Osteocyte (in vitro differentiated cells): ENCODE data around the gene CARD8. TPM values are rescaled to one million over a fixed set of nuclear protein-coding genes. Genes with fewer than 3 reads are reported as not detected.

Experiments used
- DNase-seq: peaks from one replicate; pipeline ENCODE4 v3.0.0; 2021; ENCODE audit warnings: mixed read lengths; ENCODE audit not compliant: unreplicated experiment; ENCODE audit errors: extremely low spot score
- H3K27ac Mint-ChIP-seq: one replicate; pipeline ENCODE4 v1.8.0; 2021; ENCODE audit warnings: mild to moderate bottlenecking, mixed read lengths; ENCODE audit not compliant: unreplicated experiment
- H3K27me3 Mint-ChIP-seq: one replicate; pipeline ENCODE4 v1.8.0; 2021; ENCODE audit warnings: mixed read lengths; ENCODE audit not compliant: unreplicated experiment
- H3K36me3 Mint-ChIP-seq: one replicate; pipeline ENCODE4 v1.8.0; 2021; ENCODE audit warnings: mixed read lengths; ENCODE audit not compliant: unreplicated experiment
- H3K4me1 Mint-ChIP-seq: one replicate; pipeline ENCODE4 v1.8.0; 2021; ENCODE audit warnings: mixed read lengths; ENCODE audit not compliant: unreplicated experiment
- H3K4me3 Mint-ChIP-seq: one replicate; pipeline ENCODE4 v1.8.0; 2021; ENCODE audit warnings: mild to moderate bottlenecking, moderate library complexity, mixed read lengths; ENCODE audit not compliant: unreplicated experiment
- H3K9me3 Mint-ChIP-seq: one replicate; pipeline ENCODE4 v1.8.0; 2021; ENCODE audit warnings: mixed read lengths; ENCODE audit not compliant: unreplicated experiment
- CTCF ChIP-seq: fragments of 200-600 bp; sonication (generic); IDR thresholded peaks from 2 replicates; pipeline ENCODE4 v1.5.0; 2021; ENCODE audit warnings: antibody characterized with exemption, mild to moderate bottlenecking, moderate library complexity
- total RNA-seq: library from RNA; stranded (reverse); gene quantifications from 2 replicates; pipeline ENCODE4 v1.2.1, GENCODE V29; 2021

Gene CARD8
- total RNA-seq, 1 donor from 2014 or later: 36.4 TPM

- H3K9me3 Mint-ChIP-seq: peaks cover 3% of the 10 kb centered on the region
- no peak overlapping the region for H3K27ac Mint-ChIP-seq
- no peak overlapping the region for H3K4me3 Mint-ChIP-seq
- no peak for DNase-seq
- H3K27me3 Mint-ChIP-seq: no peaks in the 10 kb centered on the region
- H3K4me1 Mint-ChIP-seq: peaks cover 3% of the 10 kb centered on the region
- H3K36me3 Mint-ChIP-seq: peaks cover 3% of the 10 kb centered on the region
- TF ChIP-seq CTCF: peak; percentile 17
Observed at GRCh38 chr19:48190288-48190884, 65.3 kb downstream of the CARD8 start.

- peaks cover 7% of the 10 kb centered on the region for H3K36me3 Mint-ChIP-seq
- DNase-seq: no peak
- no peak for TF ChIP-seq CTCF
- no peak overlapping the region for H3K4me3 Mint-ChIP-seq
- H3K27me3 Mint-ChIP-seq: no peaks in the 10 kb centered on the region
- H3K9me3 Mint-ChIP-seq: peaks cover 6% of the 10 kb centered on the region
- no peak overlapping the region for H3K27ac Mint-ChIP-seq
- peaks cover 3% of the 10 kb centered on the region for H3K4me1 Mint-ChIP-seq
Observed at GRCh38 chr19:48186541-48186991, 69.1 kb downstream of the CARD8 start.

DNA sequence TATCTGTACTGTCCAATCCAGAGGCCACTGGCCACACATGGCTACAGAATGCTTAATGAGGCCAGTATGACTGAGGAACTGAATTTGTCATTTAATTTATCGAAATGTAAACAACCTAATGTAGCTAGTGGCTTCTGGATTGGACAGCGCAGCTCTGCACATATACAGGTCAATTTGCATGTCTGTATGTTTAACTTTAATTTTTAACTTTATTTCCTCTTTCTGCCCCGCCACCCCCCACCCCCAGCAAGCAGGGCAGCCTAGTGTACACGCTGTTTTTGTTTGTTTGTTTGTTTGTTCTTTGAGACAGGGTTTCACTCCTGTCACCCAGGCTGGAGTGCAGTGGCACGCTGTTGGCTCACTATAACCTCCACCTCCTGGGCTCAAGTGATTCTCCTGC lies 69.7 kb downstream of the CARD8 start:
- Mint-ChIP-seq H3K27ac (no peak overlapping the region), H3K36me3 (peaks cover 13% of the 10 kb centered on the region), H3K4me1 (peaks cover 3% of the 10 kb centered on the region), H3K27me3 (no peaks in the 10 kb centered on the region), H3K4me3 (no peak overlapping the region), H3K9me3 (peaks cover 12% of the 10 kb centered on the region)
- no peak for DNase-seq
- TF ChIP-seq CTCF: no peak

- H3K36me3 Mint-ChIP-seq: peaks cover 21% of the 10 kb centered on the region
- H3K4me3 Mint-ChIP-seq: no peak overlapping the region
- no peak overlapping the region for H3K27ac Mint-ChIP-seq
- no peaks in the 10 kb centered on the region for H3K4me1 Mint-ChIP-seq
- no peak for TF ChIP-seq CTCF
- peaks cover 9% of the 10 kb centered on the region for H3K9me3 Mint-ChIP-seq
- no peaks in the 10 kb centered on the region for H3K27me3 Mint-ChIP-seq
- no peak for DNase-seq
Observed at GRCh38 chr19:48183356-48183755, 72.4 kb downstream of the CARD8 start.

DNA sequence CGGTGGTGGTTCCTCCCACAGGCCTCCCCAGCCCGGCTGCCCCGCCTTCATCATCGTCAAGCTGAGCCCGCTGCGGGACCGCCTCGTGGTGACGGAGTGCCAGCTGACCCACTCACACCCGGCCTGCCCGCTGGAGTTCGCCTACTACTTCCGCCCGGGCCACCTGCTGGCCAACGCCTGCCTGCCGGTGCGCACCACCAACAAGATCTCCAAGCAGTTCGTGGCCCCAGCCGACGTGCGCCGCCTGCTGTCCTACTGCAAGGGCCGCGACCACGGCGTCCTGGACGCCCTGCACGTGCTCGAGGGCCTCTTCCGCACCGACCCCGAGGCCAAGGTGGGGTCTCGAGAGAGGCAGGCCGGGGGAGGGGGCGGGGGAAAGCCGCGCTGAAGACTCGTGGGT lies 73.3 kb downstream of the CARD8 start:
- Mint-ChIP-seq H3K9me3 (peaks cover 9% of the 10 kb centered on the region), H3K4me1 (no peaks in the 10 kb centered on the region), H3K4me3 (no peak overlapping the region), H3K27ac (no peak overlapping the region), H3K36me3 (peaks cover 21% of the 10 kb centered on the region), H3K27me3 (no peaks in the 10 kb centered on the region)
- TF ChIP-seq CTCF: no peak
- DNase-seq: no peak
